Bronchial epithelial cell (primary cell): ENCODE data around the gene CCDC186. TPM values are rescaled to one million over a fixed set of nuclear protein-coding genes. Genes with fewer than 3 reads are reported as not detected.

Experiments used
- DNase-seq: peaks from one replicate; pipeline ENCODE4 v3.0.0-alpha.2; 2010; ENCODE audit warnings: low read depth
- FAIRE-seq: peaks from 2 replicates; lab custom pipeline; 2011; peaks lifted over from hg19 to GRCh38; lab: Jason Lieb, UNC
- H3K27me3 ChIP-seq: 2 replicates; pipeline ENCODE4 v1.5.1; 2011; ENCODE audit warnings: low read length; ENCODE audit not compliant: control insufficient read depth, insufficient read depth
- H3K36me3 ChIP-seq: 2 replicates; pipeline ENCODE4 v1.5.1; 2011; ENCODE audit warnings: low read length; ENCODE audit not compliant: control insufficient read depth, insufficient read depth
- H3K4me3 ChIP-seq: 2 replicates; pipeline ENCODE4 v1.5.1; 2011; ENCODE audit warnings: mild to moderate bottlenecking, low read depth, low read length, control low read depth
- total RNA-seq: library from RNA; depleted of rRNA; stranded (reverse); fragments of >200 nt; gene quantifications from 2 replicates; pipeline ENCODE4 v1.2.1, GENCODE V29; 2014
- TF ChIP-seq, protein P1 (sequence below): IDR thresholded peaks from 2 replicates; pipeline ENCODE4 v1.5.1; 2011; ENCODE audit warnings: mild to moderate bottlenecking, moderate library complexity, low read length, control low read depth, inconsistent platforms; ENCODE audit not compliant: insufficient read depth, severe bottlenecking

CCDC186 gene
- total RNA-seq, 1 donor from 2014 or later = 21.6 TPM

DNA sequence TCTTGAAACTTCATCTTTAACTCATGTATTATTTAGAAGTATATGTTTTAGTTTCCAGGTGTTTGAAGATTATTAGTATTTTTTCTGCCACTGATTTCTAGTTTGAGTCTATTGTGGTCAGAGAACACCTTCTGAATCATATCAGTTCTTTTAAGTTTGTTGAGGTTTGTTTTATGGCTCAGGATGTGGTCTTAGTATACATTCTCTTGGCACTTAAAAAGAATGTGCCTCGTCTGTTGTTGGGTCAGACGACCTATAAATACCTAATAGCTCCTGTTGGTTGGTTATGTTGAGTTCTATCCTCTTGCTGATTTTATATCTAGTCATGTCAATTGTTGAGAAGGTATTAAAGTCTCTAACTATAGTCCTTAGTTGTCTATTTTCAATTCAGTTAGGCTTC, 21.1 kb upstream of the CCDC186 start:
- FAIRE-seq (no peak), DNase-seq (peak; percentile 22)
- TF ChIP-seq, protein P1, sequence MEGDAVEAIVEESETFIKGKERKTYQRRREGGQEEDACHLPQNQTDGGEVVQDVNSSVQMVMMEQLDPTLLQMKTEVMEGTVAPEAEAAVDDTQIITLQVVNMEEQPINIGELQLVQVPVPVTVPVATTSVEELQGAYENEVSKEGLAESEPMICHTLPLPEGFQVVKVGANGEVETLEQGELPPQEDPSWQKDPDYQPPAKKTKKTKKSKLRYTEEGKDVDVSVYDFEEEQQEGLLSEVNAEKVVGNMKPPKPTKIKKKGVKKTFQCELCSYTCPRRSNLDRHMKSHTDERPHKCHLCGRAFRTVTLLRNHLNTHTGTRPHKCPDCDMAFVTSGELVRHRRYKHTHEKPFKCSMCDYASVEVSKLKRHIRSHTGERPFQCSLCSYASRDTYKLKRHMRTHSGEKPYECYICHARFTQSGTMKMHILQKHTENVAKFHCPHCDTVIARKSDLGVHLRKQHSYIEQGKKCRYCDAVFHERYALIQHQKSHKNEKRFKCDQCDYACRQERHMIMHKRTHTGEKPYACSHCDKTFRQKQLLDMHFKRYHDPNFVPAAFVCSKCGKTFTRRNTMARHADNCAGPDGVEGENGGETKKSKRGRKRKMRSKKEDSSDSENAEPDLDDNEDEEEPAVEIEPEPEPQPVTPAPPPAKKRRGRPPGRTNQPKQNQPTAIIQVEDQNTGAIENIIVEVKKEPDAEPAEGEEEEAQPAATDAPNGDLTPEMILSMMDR = no peak

DNA sequence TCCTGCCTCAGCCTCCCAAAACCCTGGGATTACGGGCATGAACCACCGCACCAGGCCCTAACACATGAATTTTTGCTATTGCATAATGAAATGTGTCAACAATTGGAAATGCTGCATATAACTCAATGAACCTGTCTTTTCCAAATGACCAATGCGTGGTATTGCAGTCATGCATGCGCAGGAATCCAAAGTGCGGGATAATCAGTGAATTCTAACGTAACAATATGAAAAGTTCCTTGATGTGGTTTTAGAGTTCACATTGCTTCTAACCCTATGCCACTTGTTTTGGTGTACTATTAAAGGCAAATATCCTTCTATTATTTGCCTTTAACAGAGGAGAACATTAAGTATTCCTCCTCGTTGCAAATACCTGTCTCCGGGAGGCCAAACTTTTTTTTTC, 15.7 kb upstream of the CCDC186 start:
- Histone ChIP-seq H3K27me3 (no peaks in the 10 kb centered on the region), H3K36me3 (no peaks in the 10 kb centered on the region), H3K4me3 (no peak overlapping the region)
- TF ChIP-seq, protein P1 = no peak
- no peak for FAIRE-seq
- no peak for DNase-seq

More for the DNA sequence above, 21.1 kb upstream of the CCDC186 start:
- Histone ChIP-seq H3K4me3 (no peak overlapping the region), H3K27me3 (no peaks in the 10 kb centered on the region), H3K36me3 (no peaks in the 10 kb centered on the region)

DNA sequence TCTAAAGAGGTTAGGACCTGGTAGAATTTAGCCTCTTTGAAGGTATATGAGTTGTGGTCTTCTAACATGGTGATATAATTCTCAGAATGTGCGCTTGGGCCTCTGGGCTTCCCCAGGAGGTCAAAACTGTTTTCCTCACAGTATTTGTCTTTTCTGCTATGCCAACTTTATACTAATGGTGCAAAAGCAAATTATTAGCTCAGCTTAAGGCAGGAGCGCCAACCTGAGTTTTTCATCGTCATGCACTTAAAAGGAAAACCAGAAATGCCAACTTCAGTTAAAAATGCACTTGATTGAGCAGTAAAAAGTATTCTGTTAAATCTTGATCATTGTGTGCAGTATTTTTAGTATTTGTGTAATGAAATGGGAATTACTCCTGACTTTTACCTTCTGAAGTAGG, 14.9 kb upstream of the CCDC186 start:
- DNase-seq (no peak), FAIRE-seq (no peak)
- no peak overlapping the region for H3K4me3 ChIP-seq

DNA sequence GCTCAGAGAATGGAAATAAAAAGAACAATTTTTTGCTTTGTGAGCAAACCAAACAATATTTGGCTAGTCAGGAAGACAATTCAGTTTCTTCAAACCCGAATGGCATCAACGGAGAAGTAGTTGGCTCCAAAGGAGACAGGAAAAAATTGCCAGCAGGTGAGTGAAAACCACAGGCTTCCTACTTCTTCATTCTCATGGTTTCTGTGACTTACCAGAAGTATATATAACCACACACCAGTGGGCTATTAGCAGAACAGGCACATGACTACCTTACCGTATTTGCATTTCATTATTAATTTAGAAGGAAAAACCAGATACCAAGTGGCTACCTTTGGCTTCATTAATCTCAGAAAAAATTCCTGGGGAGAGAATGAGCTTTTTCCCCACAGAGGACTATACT, 14.0 kb upstream of the CCDC186 start:
- DNase-seq (no peak), FAIRE-seq (no peak)
- TF ChIP-seq, protein P1 = no peak
- H3K36me3 ChIP-seq = no peaks in the 10 kb centered on the region
- H3K27me3 ChIP-seq = no peaks in the 10 kb centered on the region
- no peak overlapping the region for H3K4me3 ChIP-seq

More for the DNA sequence above, 14.9 kb upstream of the CCDC186 start:
- H3K36me3 ChIP-seq = no peaks in the 10 kb centered on the region
- TF ChIP-seq, protein P1 = no peak
- H3K27me3 ChIP-seq = no peaks in the 10 kb centered on the region

DNA sequence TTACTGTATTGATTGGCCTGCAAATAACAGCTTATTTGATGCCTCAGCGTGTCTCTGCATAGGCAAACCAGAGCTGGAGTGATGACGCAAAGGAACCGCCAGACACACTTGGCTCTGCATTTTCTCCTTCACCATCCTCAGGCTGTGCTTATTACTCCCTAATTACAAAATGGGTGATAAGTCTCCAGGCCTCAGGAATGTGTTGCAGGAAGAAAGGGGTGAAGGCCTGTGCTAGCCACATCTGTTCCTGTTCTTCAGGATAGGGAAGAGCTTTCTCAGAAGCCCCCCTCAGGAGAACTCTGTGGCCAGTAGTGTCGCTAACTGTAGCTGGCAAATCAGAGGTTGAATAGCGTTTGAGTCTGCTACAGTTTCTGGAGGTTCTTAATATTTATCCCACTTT, 10.3 kb upstream of the CCDC186 start:
- TF ChIP-seq, protein P1 = no peak
- no peak for DNase-seq
- FAIRE-seq = no peak
- Histone ChIP-seq H3K36me3 (no peaks in the 10 kb centered on the region), H3K4me3 (no peak overlapping the region), H3K27me3 (no peaks in the 10 kb centered on the region)

DNA sequence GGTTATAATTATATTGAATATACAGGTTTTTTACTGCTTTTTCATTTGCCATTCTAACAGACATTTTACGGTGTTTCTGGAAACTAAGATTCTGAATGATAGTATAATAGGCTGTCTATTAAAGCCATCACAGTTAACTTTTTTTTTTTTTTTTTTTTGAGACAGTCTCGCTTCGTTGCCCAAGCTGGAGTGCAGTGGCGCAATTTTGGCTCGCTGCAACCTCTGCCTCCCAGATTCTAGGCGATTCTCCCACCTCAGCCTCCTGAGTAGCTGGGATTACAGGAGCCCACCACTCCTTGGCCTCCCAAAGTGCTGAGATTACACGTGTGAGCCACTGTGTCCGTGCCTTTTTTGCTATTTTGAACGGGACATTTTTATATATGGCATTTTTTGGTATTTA, 9.6 kb upstream of the CCDC186 start:
- Histone ChIP-seq H3K27me3 (no peaks in the 10 kb centered on the region), H3K4me3 (no peak overlapping the region), H3K36me3 (no peaks in the 10 kb centered on the region)
- TF ChIP-seq, protein P1 = no peak
- no peak for FAIRE-seq
- DNase-seq = no peak
